Bronchial epithelial cell (primary cell): ENCODE data around the gene BGN. TPM values are rescaled to one million over a fixed set of nuclear protein-coding genes. Genes with fewer than 3 reads are reported as not detected.

ENCODE experiments used
- DNase-seq: peaks from one replicate; pipeline ENCODE4 v3.0.0-alpha.2; 2010; ENCODE audit warnings: low read depth
- FAIRE-seq: peaks from 2 replicates; lab custom pipeline; 2011; peaks lifted over from hg19 to GRCh38; lab: Jason Lieb, UNC
- H3K27me3 ChIP-seq: 2 replicates; pipeline ENCODE4 v1.5.1; 2011; ENCODE audit warnings: low read length; ENCODE audit not compliant: control insufficient read depth, insufficient read depth
- H3K36me3 ChIP-seq: 2 replicates; pipeline ENCODE4 v1.5.1; 2011; ENCODE audit warnings: low read length; ENCODE audit not compliant: control insufficient read depth, insufficient read depth
- H3K4me3 ChIP-seq: 2 replicates; pipeline ENCODE4 v1.5.1; 2011; ENCODE audit warnings: mild to moderate bottlenecking, low read depth, low read length, control low read depth
- CTCF ChIP-seq: IDR thresholded peaks from 2 replicates; pipeline ENCODE4 v1.5.1; 2011; ENCODE audit warnings: mild to moderate bottlenecking, moderate library complexity, low read length, control low read depth, inconsistent platforms; ENCODE audit not compliant: insufficient read depth, severe bottlenecking
- total RNA-seq: library from RNA; depleted of rRNA; stranded (reverse); fragments of >200 nt; gene quantifications from 2 replicates; pipeline ENCODE4 v1.2.1, GENCODE V29; 2014

The BGN gene
- total RNA-seq, 1 donor from 2014 or later, result 0.26 TPM

DNA sequence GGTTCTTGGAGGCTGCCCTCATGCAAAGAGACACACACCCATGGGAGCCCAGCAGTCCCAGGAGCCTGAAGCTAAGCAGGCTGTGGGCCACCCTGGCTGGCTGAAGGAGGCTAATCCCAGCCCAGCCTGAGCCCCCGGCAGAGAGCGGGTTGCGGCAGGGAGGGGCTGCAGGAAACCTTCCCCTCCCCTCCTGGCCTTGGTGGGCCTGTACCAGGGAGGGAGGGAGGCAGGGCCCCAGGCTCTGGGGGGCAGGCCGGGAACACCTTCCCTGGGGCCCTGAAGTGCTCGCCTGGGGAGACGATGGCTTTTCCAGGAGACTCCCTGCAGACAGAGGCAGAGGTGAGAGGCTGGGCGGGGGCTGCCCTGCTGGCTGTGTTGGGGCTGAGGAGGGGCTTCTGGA, 3.7 kb downstream of the BGN start:
- no peak for DNase-seq
- Histone ChIP-seq H3K36me3 (no peaks in the 10 kb centered on the region), H3K27me3 (no peaks in the 10 kb centered on the region), H3K4me3 (no peak overlapping the region)
- no peak for TF ChIP-seq CTCF
- no peak for FAIRE-seq

DNA sequence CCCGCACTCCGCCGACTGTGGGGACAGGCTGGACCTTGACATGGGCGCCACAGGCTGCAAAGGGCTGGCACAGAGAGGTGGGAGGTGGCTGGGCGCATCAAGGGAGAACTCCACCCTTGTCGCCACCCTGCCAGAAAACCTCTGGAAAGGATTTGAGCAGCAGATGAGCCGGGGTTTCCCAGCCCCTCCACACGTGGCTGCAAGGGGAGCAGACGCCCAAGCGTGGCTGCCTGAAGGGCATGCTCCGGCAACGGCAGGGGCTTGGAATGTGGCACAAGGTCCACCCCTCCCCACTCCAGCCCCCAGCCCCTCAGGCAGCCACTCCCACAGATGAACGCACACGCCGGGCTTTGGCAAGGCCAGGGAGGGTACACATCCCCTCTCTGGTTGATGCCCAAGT, 4.6 kb downstream of the BGN start:
- FAIRE-seq (no peak), DNase-seq (no peak)
- Histone ChIP-seq H3K36me3 (no peaks in the 10 kb centered on the region), H3K27me3 (no peaks in the 10 kb centered on the region), H3K4me3 (no peak overlapping the region)
- TF ChIP-seq CTCF, result no peak

GRCh38 chrX:153499876-153500275, 5.1 kb downstream of the BGN start:
- no peak for TF ChIP-seq CTCF
- FAIRE-seq (no peak), DNase-seq (no peak)
- no peaks in the 10 kb centered on the region for H3K36me3 ChIP-seq
- H3K4me3 ChIP-seq, result no peak overlapping the region
- H3K27me3 ChIP-seq, result no peaks in the 10 kb centered on the region

- no peaks in the 10 kb centered on the region for H3K36me3 ChIP-seq
- DNase-seq (no peak), FAIRE-seq (peak; percentile 95)
- TF ChIP-seq CTCF, result no peak
- H3K27me3 ChIP-seq, result no peaks in the 10 kb centered on the region
- no peak overlapping the region for H3K4me3 ChIP-seq
Observed at GRCh38 chrX:153500676-153501280, 6.0 kb downstream of the BGN start.

DNA sequence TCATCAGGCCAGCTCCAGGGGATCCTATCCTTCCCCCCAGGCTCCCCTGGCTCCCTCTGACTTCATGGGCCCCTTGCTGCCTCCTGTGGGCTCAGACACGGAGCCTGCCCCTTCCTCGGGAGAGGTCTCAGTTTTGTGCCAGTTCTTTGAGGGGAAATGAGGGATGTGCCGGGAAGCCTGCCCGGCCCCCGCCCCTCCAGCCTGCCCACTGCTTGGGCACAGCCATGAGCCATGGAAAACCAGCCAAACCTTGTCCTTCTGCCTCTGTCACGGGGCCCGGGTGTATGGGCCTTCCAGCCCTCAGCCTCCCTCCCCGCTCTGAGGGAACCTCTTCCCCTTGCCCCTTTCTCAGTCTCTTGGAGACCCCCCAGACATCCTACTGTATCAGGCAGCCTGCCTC, 6.8 kb downstream of the BGN start:
- Histone ChIP-seq H3K27me3 (no peaks in the 10 kb centered on the region), H3K36me3 (no peaks in the 10 kb centered on the region), H3K4me3 (no peak overlapping the region)
- no peak for FAIRE-seq
- DNase-seq, result no peak
- TF ChIP-seq CTCF, result no peak

- no peaks in the 10 kb centered on the region for H3K27me3 ChIP-seq
- H3K4me3 ChIP-seq, result no peak overlapping the region
- no peak for TF ChIP-seq CTCF
- DNase-seq (no peak), FAIRE-seq (no peak)
- no peaks in the 10 kb centered on the region for H3K36me3 ChIP-seq
Observed at GRCh38 chrX:153502131-153502530, 7.4 kb downstream of the BGN start.
